Measurements from ENCODE around the gene PALLD. TPM values are rescaled to one million over a fixed set of nuclear protein-coding genes. Genes with fewer than 3 reads are reported as not detected.

The PALLD gene
- total and polyA plus RNA-seq, 2 experiments from 2014 or later: 157 to 178 TPM

GRCh38 chr4:168831919-168832762, 335.3 kb downstream of the PALLD start:
- Histone ChIP-seq H3K4me3 (peak overlapping the region; percentile 70), H3K27me3 (no peaks in the 10 kb centered on the region), H3K36me3 (no peaks in the 10 kb centered on the region), H3K4me1 (ENCODE audit: low read depth) (peaks cover 14% of the 10 kb centered on the region), H3K9me3 (ENCODE audit: low read depth) (no peaks in the 10 kb centered on the region), H3K27ac (peak overlapping the region; percentile 92)
- TF ChIP-seq CTCF (IDR thresholded peaks at IDR 0.05; ENCODE audit: low read depth, low read length): no peak
- peak; percentile 83 to 90 for DNase-seq (ENCODE audit: low read depth in 1 of 2, low spot score in 1 of 2)

DNA sequence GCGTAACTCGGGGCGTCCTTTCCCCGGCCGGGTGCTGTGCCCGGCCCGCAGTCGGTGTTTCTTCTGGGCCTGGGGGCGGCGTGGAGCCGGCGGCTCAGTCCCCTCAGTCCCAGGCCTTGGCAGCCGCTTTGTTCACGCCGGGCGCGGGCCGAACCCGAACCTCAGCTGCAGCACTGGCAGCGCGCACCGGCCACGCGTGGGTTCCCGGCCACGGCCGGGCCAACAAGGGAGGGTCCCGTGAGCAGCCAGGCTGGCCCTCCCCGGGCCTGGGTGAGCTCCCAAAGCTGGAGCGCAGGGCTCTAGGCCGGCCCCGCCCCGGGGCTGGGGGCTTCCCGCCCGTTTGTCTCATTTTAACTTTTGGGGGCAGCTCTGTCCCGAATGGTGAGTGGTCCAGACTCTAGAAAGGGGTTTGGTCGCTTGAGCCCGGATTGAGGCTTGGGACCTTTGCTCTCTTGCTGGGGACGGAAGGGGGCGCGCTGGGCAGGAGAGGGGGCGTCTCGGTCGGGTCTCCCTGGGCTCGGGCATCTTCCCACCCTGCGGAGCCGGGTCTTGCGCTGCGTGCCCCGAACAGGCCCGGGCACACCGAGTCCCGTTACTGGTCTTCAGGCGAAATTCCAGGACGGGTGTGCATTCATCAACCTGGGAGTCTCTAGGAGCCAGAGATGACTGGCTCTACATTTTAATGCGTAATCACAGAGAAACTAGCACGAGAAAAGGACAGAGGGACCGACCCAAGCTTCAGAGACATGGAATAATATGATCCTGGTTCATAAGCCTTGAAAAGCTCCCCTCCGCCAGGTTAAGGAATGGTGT, 336.1 kb downstream of the PALLD start:
- peak; percentile 48 for TF ChIP-seq CTCF (IDR thresholded peaks at IDR 0.05; ENCODE audit: low read depth, low read length)
- H3K4me1 ChIP-seq (ENCODE audit: low read depth): peaks cover 14% of the 10 kb centered on the region
- no peaks in the 10 kb centered on the region for H3K9me3 ChIP-seq (ENCODE audit: low read depth)
- DNase-seq (ENCODE audit: low read depth in 1 of 2, low spot score in 1 of 2): peak in 1 of 2 donors; percentile 57
- H3K27me3 ChIP-seq: no peaks in the 10 kb centered on the region
- peak overlapping the region; percentile 70 for H3K4me3 ChIP-seq
- peak overlapping the region; percentile 92 for H3K27ac ChIP-seq
- H3K36me3 ChIP-seq: no peaks in the 10 kb centered on the region

DNA sequence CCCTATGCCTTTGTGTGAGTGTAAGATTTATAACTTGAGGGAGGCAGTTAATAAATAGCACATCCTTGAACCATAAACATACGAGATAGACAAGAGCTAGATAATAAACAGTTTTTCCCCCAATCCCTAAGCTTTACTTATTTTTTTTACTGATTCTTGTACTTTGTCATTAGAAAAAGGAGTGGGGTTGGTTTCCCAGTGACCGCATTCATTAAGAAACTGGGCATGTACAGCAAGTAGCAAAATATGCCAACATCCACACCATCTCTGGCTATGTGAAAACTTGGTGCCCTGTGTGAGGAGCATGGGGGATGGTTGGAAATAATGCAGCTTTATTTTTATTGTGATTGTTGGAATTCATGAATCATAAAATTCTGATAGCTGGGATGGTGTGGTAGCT, 337.0 kb downstream of the PALLD start:
- Histone ChIP-seq H3K4me1 (ENCODE audit: low read depth) (peaks cover 14% of the 10 kb centered on the region), H3K27me3 (no peaks in the 10 kb centered on the region), H3K27ac (no peak overlapping the region), H3K36me3 (no peaks in the 10 kb centered on the region), H3K9me3 (ENCODE audit: low read depth) (no peaks in the 10 kb centered on the region), H3K4me3 (peak overlapping the region; percentile 70)
- no peak for TF ChIP-seq CTCF (IDR thresholded peaks at IDR 0.05; ENCODE audit: low read depth, low read length)
- DNase-seq (ENCODE audit: low read depth in 1 of 2, low spot score in 1 of 2): no peak

DNA sequence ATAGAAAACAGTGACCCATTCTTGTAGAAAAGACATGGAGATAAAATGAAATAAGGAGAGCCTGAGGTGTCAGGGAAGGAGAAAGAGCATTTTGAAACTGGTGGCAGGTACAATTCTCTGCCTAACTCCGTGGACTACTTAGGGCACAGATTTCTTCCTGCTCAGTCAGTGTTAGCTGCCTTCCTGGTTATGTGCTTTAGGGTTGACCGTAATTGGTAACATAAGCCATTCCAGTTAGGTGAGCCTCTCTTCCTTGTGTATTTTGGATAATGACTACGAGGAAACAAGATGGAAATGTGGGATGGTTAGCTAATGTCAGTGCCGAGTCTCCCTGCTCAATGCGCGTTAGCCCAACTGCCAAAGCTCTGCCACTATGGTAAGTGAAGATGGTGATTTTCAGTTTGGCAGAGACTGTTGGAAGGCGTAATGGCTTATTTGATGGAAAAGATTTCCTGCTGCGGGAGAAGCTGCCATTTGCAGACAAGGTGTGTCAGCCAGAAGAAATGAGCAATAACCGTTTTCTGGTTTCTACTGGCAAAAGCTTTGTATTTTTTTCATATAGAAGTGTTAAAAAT, 339.1 kb downstream of the PALLD start:
- peaks cover 21% of the 10 kb centered on the region for H3K4me1 ChIP-seq (ENCODE audit: low read depth)

More for the DNA sequence above, 339.1 kb downstream of the PALLD start:
- Histone ChIP-seq H3K9me3 (ENCODE audit: low read depth) (no peaks in the 10 kb centered on the region), H3K4me3 (no peak overlapping the region), H3K27me3 (no peaks in the 10 kb centered on the region), H3K36me3 (no peaks in the 10 kb centered on the region), H3K27ac (no peak overlapping the region)
- TF ChIP-seq CTCF (IDR thresholded peaks at IDR 0.05; ENCODE audit: low read depth, low read length): no peak
- no peak for DNase-seq (ENCODE audit: low read depth in 1 of 2, low spot score in 1 of 2)

Data from cardiac muscle cell (in vitro differentiated cells and primary cell).